Right lobe of liver (tissue), 6 donors: ENCODE results near the gene RAPGEF2. TPM values are rescaled to one million over a fixed set of nuclear protein-coding genes. Genes with fewer than 3 reads are reported as not detected.

Experiments used
- ATAC-seq, 4 donors: fragments of 200-7000 bp; cut with Tn5 transposase; one replicate each; pipeline ENCODE4 v1.9.1; 2020; ENCODE audit warnings: mild to moderate bottlenecking in 4 of 4, moderate library complexity in 4 of 4
- DNase-seq, 3 donors: peaks; one replicate each; pipeline ENCODE4 v3.0.0-alpha.2; 2020
- H3K27ac ChIP-seq, 3 donors: fragments of 200-600 bp; one replicate each; pipeline ENCODE4 v1.8.0; 2022
- H3K27me3 ChIP-seq, 2 donors: fragments of 200-600 bp; one replicate each; pipeline ENCODE4 v1.8.0; 2022
- H3K36me3 ChIP-seq, 4 donors: fragments of 200-600 bp; sonication (generic) in 1 of 4; one replicate each; pipeline versions ENCODE4 v1.5.1 to v1.8.0; 2017 to 2022; ENCODE audit warnings: control low read depth in 1 of 4
- H3K4me1 ChIP-seq, 4 donors: fragments of 200-600 bp; sonication (generic) in 1 of 4; one replicate each; pipeline versions ENCODE4 v1.5.1 to v1.8.0; 2017 to 2022; ENCODE audit warnings: control low read depth in 1 of 4
- H3K4me3 ChIP-seq, 3 donors: fragments of 200-600 bp; one replicate each; pipeline ENCODE4 v1.8.0; 2022
- H3K9me3 ChIP-seq, 4 donors: fragments of 200-600 bp; sonication (generic) in 1 of 4; one replicate each; pipeline versions ENCODE4 v1.5.1 to v1.8.0; 2017 to 2022; ENCODE audit warnings: control low read depth in 1 of 4
- POLR2A ChIP-seq: fragments of 450-650 bp; IDR thresholded peaks from one replicate; pipeline ENCODE4 v1.6.1; 2017; ENCODE audit warnings: antibody characterized with exemption, mild to moderate bottlenecking
- WGBS: methylation state at CpG from one replicate; pipeline ENCODE4 v1.1.6; 2018; ENCODE audit warnings: low coverage, low lambda C conversion rate; ENCODE audit not compliant: insufficient coverage; ENCODE audit errors: missing lambda C conversion rate; 5-methylcytosine and 5-hydroxymethylcytosine counted together
- intact Hi-C, 2 donors: fragments of 100-400 bp; cut with DNase I; formaldehyde crosslinking; loops; one replicate each; pipeline versions ENCODE4 v1.11.2 to v1.14.1; 2022
- total RNA-seq, 6 experiments: library from RNA; depleted of rRNA in 2 of 6; stranded (reverse); fragments of >200 nt in 2 of 6; fragmentation: NEBNext Ultra II Directional in 3 of 6; extraction: Animal tissue kit (Norgen Biotek cat#: 25700) in 3 of 6; gene quantifications; one replicate each; pipeline versions ENCODE4 v1.1.0 to v1.2.4, GENCODE V29; 2016 to 2023
- TF ChIP-seq, protein P1 (sequence below), 4 donors: fragments of 200-600 bp in 3 of 4; fragments of 450-650 bp in 1 of 4; IDR thresholded peaks; one replicate each; pipeline versions ENCODE4 v1.5.1 to v1.8.0; 2016 to 2022; ENCODE audit warnings: antibody characterized with exemption in 4 of 4, mild to moderate bottlenecking in 2 of 4
- donor health status: DM: no; HTN: yes; CAD: no.
- donor health status: DM: no; HTN: no; CAD: no.
- donor health status: DM: no; HTN: no; CAD: no.
- donor health status: DM: no; HTN: yes; CAD: no.
- donor health status: DM: no; HTN: yes; CAD: no.

The RAPGEF2 gene
- total RNA-seq, 6 experiments from 2014 or later, result 22.1 to 32.1 (median 27.2) TPM

DNA sequence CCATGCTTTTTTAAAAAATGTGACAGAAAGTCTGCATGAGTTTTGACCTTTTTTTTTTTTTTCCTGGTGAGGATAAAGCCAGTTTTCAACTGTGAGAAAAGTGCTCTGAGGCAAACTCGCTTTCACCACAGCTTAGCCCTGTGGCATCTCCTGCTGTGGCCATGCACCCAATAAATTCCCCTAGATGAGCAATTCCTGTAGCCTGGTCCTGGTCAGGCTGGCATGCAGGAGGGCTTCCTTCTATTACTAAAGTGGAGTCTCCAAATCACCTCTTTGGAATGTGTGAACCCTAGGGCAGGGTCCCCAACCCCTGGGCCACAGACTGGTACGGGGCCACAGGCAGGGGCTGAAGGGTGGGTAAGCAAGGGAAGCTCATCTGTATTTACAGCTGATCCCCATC, 265.4 kb downstream of the RAPGEF2 start:
- H3K36me3 ChIP-seq, result no peaks in the 10 kb centered on the region
- no peaks in the 10 kb centered on the region for H3K4me1 ChIP-seq
- no peak for ATAC-seq
- no peak overlapping the region for H3K4me3 ChIP-seq
- H3K9me3 ChIP-seq, result no peaks in the 10 kb centered on the region
- WGBS, result 57% methylated on average over 1 of the region's 2 CpGs
- intact Hi-C loops, result no loop called here
- TF ChIP-seq POLR2A, result no peak
- TF ChIP-seq, protein P1, sequence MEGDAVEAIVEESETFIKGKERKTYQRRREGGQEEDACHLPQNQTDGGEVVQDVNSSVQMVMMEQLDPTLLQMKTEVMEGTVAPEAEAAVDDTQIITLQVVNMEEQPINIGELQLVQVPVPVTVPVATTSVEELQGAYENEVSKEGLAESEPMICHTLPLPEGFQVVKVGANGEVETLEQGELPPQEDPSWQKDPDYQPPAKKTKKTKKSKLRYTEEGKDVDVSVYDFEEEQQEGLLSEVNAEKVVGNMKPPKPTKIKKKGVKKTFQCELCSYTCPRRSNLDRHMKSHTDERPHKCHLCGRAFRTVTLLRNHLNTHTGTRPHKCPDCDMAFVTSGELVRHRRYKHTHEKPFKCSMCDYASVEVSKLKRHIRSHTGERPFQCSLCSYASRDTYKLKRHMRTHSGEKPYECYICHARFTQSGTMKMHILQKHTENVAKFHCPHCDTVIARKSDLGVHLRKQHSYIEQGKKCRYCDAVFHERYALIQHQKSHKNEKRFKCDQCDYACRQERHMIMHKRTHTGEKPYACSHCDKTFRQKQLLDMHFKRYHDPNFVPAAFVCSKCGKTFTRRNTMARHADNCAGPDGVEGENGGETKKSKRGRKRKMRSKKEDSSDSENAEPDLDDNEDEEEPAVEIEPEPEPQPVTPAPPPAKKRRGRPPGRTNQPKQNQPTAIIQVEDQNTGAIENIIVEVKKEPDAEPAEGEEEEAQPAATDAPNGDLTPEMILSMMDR (IDR thresholded peaks at IDR 0.05), result no peak
- no peak for DNase-seq
- H3K27ac ChIP-seq, result no peak overlapping the region
- no peaks in the 10 kb centered on the region for H3K27me3 ChIP-seq

DNA sequence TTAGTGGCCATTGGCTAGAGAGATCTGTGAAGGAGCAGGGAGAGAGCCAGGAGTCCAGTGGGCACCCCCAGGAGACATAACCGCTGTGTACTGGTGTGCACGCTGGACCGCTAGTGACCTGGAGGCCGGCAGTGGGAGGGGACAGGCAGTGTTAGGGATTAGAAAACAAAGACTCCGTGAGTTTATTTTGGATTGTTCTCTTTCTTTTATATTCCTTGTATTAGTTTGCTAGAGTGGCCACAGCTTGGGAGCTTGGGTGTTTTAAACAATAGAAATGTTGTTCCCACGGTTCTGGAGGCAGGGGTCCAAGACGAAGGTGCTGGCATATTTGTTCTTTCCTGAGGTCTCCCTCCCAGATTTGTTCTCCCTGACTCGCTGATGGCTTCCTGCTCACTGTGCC, 266.4 kb downstream of the RAPGEF2 start:
- DNase-seq, result no peak
- no peak for TF ChIP-seq POLR2A
- TF ChIP-seq, protein P1 (IDR thresholded peaks at IDR 0.05), result no peak
- intact Hi-C loops, result no loop called here
- no peak for ATAC-seq
- no peak overlapping the region for H3K27ac ChIP-seq
- 85% methylated on average over 7 of the region's 8 CpGs for WGBS
- H3K27me3 ChIP-seq, result no peaks in the 10 kb centered on the region
- H3K36me3 ChIP-seq, result no peaks in the 10 kb centered on the region
- no peaks in the 10 kb centered on the region for H3K4me1 ChIP-seq
- no peaks in the 10 kb centered on the region for H3K9me3 ChIP-seq
- H3K4me3 ChIP-seq, result no peak overlapping the region

DNA sequence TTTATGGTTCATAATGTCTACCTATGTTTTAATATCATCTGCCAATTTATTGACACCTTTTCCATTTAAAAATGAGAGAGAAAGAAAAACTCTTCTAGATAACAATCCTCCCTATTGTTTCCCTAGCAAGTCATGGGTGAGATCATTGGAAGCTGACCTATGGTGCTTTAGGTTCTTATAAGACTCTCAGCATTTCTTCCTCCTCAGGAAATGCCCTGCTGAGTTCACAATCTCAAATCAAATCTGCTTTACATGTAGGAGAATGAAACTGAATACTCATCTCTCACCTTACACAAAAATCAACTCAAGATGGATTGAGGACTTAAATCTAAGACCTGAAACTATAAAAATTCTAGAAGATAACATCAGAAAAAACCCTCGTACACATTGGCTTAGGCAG, 267.4 kb downstream of the RAPGEF2 start:
- H3K36me3 ChIP-seq, result no peaks in the 10 kb centered on the region
- H3K27me3 ChIP-seq, result no peaks in the 10 kb centered on the region
- TF ChIP-seq POLR2A, result no peak
- TF ChIP-seq, protein P1 (IDR thresholded peaks at IDR 0.05), result no peak
- H3K4me3 ChIP-seq, result no peak overlapping the region
- no peaks in the 10 kb centered on the region for H3K4me1 ChIP-seq
- DNase-seq (no peak), ATAC-seq (no peak)
- 80% methylated on average over 1 of the region's 1 CpG for WGBS
- H3K9me3 ChIP-seq, result no peaks in the 10 kb centered on the region
- intact Hi-C loops, result no loop called here
- H3K27ac ChIP-seq, result no peak overlapping the region

DNA sequence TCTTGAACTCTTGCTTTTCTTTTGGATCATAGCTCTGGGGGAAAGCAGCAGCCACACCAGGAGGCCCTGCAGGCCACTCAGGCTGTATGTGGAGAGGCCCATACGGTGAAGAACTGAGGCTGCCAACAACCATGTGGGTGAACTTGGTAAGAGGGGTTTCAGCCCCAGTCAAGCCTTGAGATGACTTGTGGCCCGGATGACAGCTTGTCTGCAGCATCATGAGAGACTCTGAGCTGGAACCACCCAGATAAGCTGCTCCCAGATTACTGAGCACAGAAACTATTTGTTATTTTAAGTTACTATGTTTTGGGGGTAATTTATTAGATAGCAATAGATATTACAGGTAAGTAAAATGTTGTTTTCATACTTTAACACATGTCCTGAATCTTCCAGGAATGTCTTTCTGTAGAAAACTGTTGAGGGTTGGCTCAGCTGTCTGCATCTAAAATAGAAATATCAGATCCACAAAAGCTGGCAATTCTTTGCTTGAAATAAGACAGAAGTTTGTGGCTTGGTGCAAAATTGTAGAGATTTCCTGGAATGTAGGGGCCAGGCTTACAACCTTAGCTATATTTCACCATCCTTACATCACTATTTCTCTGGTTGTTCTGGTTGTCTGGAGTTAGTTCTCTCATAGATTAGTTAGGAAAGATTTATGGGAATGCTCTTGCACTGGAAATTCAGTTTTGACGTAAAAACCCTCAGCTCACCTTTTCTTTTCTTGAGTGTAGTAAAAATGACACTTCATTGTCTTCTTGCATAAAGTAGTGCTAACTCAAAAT, 272.1 kb downstream of the RAPGEF2 start:
- TF ChIP-seq, protein P1 (IDR thresholded peaks at IDR 0.05), result no peak
- no peak for TF ChIP-seq POLR2A
- H3K27me3 ChIP-seq, result no peaks in the 10 kb centered on the region
- ATAC-seq (no peak), DNase-seq (no peak)
- WGBS, result 63% methylated on average over 3 of the region's 3 CpGs
- H3K4me1 ChIP-seq, result no peaks in the 10 kb centered on the region
- H3K27ac ChIP-seq, result no peak overlapping the region
- no peaks in the 10 kb centered on the region for H3K9me3 ChIP-seq
- intact Hi-C loops, result no loop called here
- no peak overlapping the region for H3K4me3 ChIP-seq
- no peaks in the 10 kb centered on the region for H3K36me3 ChIP-seq
